B cell (primary cell): Measurements from ENCODE around the gene OCA2. TPM values are rescaled to one million over a fixed set of nuclear protein-coding genes. Genes with fewer than 3 reads are reported as not detected.

ENCODE experiments used
- ATAC-seq: fragments of 200-7000 bp; cut with Tn5 transposase; one replicate; pipeline ENCODE4 v1.10.0; 2021; ENCODE audit warnings: low read depth, mild to moderate bottlenecking, moderate number of reproducible peaks, moderate library complexity
- CTCF ChIA-PET: fragments of 350-600 bp; sonication (Branson Sonifier 250); formaldehyde crosslinking; loops from one replicate; lab custom pipeline; 2021; ENCODE audit warnings: antibody characterized with exemption, inconsistent platforms; lab: Charles Lee
- POLR2A ChIA-PET: fragments of 350-600 bp; sonication (Branson Sonifier 250); formaldehyde crosslinking; loops from one replicate; lab custom pipeline; 2021; ENCODE audit warnings: antibody characterized with exemption; lab: Charles Lee
- DNase-seq: peaks from one replicate; pipeline ENCODE4 v3.0.0; 2013
- H2AFZ ChIP-seq: 2 replicates; pipeline ENCODE4 v1.6.1; 2012; ENCODE audit warnings: mild to moderate bottlenecking, low read depth, low read length; ENCODE audit not compliant: insufficient read depth, poor library complexity, severe bottlenecking
- H3K27ac ChIP-seq, 2 donors: 1 replicate in 1 of 2; 2 replicates in 1 of 2; pipeline ENCODE4 v1.5.1; 2012 to 2013; ENCODE audit warnings: low read length in 2 of 2, mild to moderate bottlenecking in 2 of 2, moderate library complexity in 1 of 2
- H3K27me3 ChIP-seq, 4 experiments: fragments of 200-600 bp in 1 of 4; sonication (generic) in 1 of 4; replicated peaks in 1 of 4; 1 replicate in 2 of 4; 2 replicates in 2 of 4; pipeline versions ENCODE4 v1.6.1 to v1.7.0; 2013 to 2016; ENCODE audit warnings: low read length in 3 of 4, mild to moderate bottlenecking in 2 of 4, mixed read lengths in 1 of 4, moderate library complexity in 1 of 4; ENCODE audit not compliant: insufficient read depth in 4 of 4, control insufficient read depth in 3 of 4; ENCODE audit errors: control extremely low read depth in 1 of 4
- H3K36me3 ChIP-seq, 2 experiments: replicated peaks in 1 of 2; 1 replicate in 1 of 2; 2 replicates in 1 of 2; pipeline versions ENCODE4 v1.6.1 to v1.7.1; 2013; ENCODE audit warnings: low read length in 1 of 2; ENCODE audit not compliant: insufficient read depth in 2 of 2, control insufficient read depth in 1 of 2; ENCODE audit errors: control extremely low read depth in 1 of 2, extremely low read depth in 1 of 2
- H3K4me1 ChIP-seq, 2 donors: fragments of 200-600 bp in 1 of 2; sonication (generic) in 1 of 2; 1 replicate in 1 of 2; 2 replicates in 1 of 2; pipeline versions ENCODE4 v1.5.1 to v1.6.1; 2013 to 2017; ENCODE audit warnings: low read length in 2 of 2; ENCODE audit not compliant: control insufficient read depth in 2 of 2, insufficient read depth in 2 of 2
- H3K4me2 ChIP-seq: replicated peaks from 2 replicates; pipeline ENCODE3; 2012; ENCODE audit warnings: mild to moderate bottlenecking, low read depth, low read length; ENCODE audit not compliant: poor library complexity, severe bottlenecking
- H3K4me3 ChIP-seq, 5 experiments: fragments of 200-600 bp in 1 of 5; sonication (generic) in 1 of 5; 1 replicate in 3 of 5; 2 replicates in 2 of 5; pipeline versions ENCODE4 v1.5.1 to v1.7.0; 2011 to 2016; ENCODE audit warnings: low read length in 4 of 5, mild to moderate bottlenecking in 4 of 5, low read depth in 2 of 5, control low read depth in 1 of 5, moderate library complexity in 1 of 5; ENCODE audit not compliant: insufficient read depth in 1 of 5; ENCODE audit errors: control extremely low read depth in 1 of 5, extremely low read depth in 1 of 5
- H3K79me2 ChIP-seq: fragments of 200-600 bp; sonication (generic); one replicate; pipeline ENCODE4 v1.6.0; 2016; ENCODE audit warnings: low read length; ENCODE audit not compliant: control insufficient read depth, insufficient read depth
- H3K9ac ChIP-seq: fragments of 200-600 bp; sonication (generic); 2 replicates; pipeline ENCODE4 v1.6.1; 2017; ENCODE audit warnings: mild to moderate bottlenecking, low read length, moderate library complexity
- H3K9me3 ChIP-seq, 3 donors: one replicate each; pipeline versions ENCODE4 v1.6.1 to v1.7.1; 2013; ENCODE audit warnings: low read length in 2 of 3; ENCODE audit not compliant: control insufficient read depth in 2 of 3, insufficient read depth in 1 of 3; ENCODE audit errors: control extremely low read depth in 1 of 3
- H4K20me1 ChIP-seq: 2 replicates; pipeline ENCODE4 v1.6.0; 2012; ENCODE audit warnings: mild to moderate bottlenecking, low read length; ENCODE audit not compliant: insufficient read depth, control insufficient read depth, poor library complexity, severe bottlenecking
- H3K27ac Mint-ChIP-seq: one replicate; pipeline ENCODE4 v1.8.0; 2021; ENCODE audit warnings: mixed read lengths
- H3K27me3 Mint-ChIP-seq: one replicate; pipeline ENCODE4 v1.8.0; 2021; ENCODE audit warnings: mixed read lengths
- H3K4me1 Mint-ChIP-seq: one replicate; pipeline ENCODE4 v1.8.0; 2021; ENCODE audit warnings: mixed read lengths
- H3K4me3 Mint-ChIP-seq: one replicate; pipeline ENCODE4 v1.8.0; 2021; ENCODE audit warnings: mixed read lengths
- H3K9me3 Mint-ChIP-seq: one replicate; pipeline ENCODE4 v1.8.0; 2022; ENCODE audit warnings: mixed read lengths; ENCODE audit not compliant: insufficient read depth
- CTCF ChIP-seq: fragments of 200-600 bp; IDR thresholded peaks from one replicate; pipeline ENCODE4 v1.8.0; 2022; ENCODE audit warnings: antibody characterized with exemption, mild to moderate bottlenecking
- EZH2 ChIP-seq: IDR thresholded peaks from 2 replicates; pipeline ENCODE4 v1.6.1; 2012; ENCODE audit warnings: borderline replicate concordance, low read depth, mild to moderate bottlenecking, moderate library complexity, low read length; ENCODE audit not compliant: insufficient read depth, poor library complexity, severe bottlenecking
- WGBS: methylation state at CpG from one replicate; pipeline ENCODE4 v1.1.5; 2013; ENCODE audit warnings: missing lambda C conversion rate; ENCODE audit not compliant: insufficient coverage; 5-methylcytosine and 5-hydroxymethylcytosine counted together
- intact Hi-C: fragments of 100-400 bp; cut with micrococcal nuclease; formaldehyde crosslinking; loops from one replicate; pipeline ENCODE4 v1.10.0; 2022
- polyA plus RNA-seq: library from polyadenylated mRNA; depleted of rRNA; stranded (reverse); fragments of >200 nt; gene quantifications from 2 replicates; pipeline ENCODE4 v1.2.3, GENCODE V29; 2012
- total RNA-seq, 2 donors: library from RNA; stranded (reverse); fragments of 120-200 nt in 1 of 2; gene quantifications; 1 replicate in 1 of 2; 2 replicates in 1 of 2; pipeline versions ENCODE4 v1.2.3 to v1.2.4, GENCODE V29; 2013 to 2022

Gene OCA2
- total and polyA plus RNA-seq, 2 donors (not counting 1 experiment from before 2014, with no cell fraction given): 0.12 TPM; not detected in 1

GRCh38 chr15:27865323-27865922, 233.7 kb downstream of the OCA2 start:
- Mint-ChIP-seq H3K27me3 (no peaks in the 10 kb centered on the region), H3K9me3 (no peaks in the 10 kb centered on the region), H3K4me3 (no peak overlapping the region), H3K4me1 (no peaks in the 10 kb centered on the region), H3K27ac (no peak overlapping the region)
- ATAC-seq (no peak), DNase-seq (no peak)
- no peaks in the 10 kb centered on the region for H3K79me2 ChIP-seq
- ChIA-PET CTCF (no interaction called here), POLR2A (no interaction called here)
- H3K27me3 ChIP-seq: no peaks in the 10 kb centered on the region
- TF ChIP-seq CTCF: no peak
- TF ChIP-seq EZH2: no peak
- H4K20me1 ChIP-seq: no peaks in the 10 kb centered on the region
- H2AFZ ChIP-seq: no peak overlapping the region
- intact Hi-C loops: no loop called here
- no peak overlapping the region for H3K4me3 ChIP-seq
- H3K27ac ChIP-seq: peak overlapping the region in 1 of 2 donors; percentile 29
- H3K9me3 ChIP-seq: peaks cover 0 to 34% (median 0%) of the 10 kb centered on the region in 3 donors
- H3K4me1 ChIP-seq: no peaks in the 10 kb centered on the region
- 83% methylated on average over 11 of the region's 12 CpGs for WGBS
- H3K4me2 ChIP-seq: no peak overlapping the region
- no peak overlapping the region for H3K9ac ChIP-seq
- H3K36me3 ChIP-seq: no peaks in the 10 kb centered on the region

GRCh38 chr15:27864719-27865118, 234.4 kb downstream of the OCA2 start:
- TF ChIP-seq CTCF (no peak), EZH2 (no peak)
- Mint-ChIP-seq H3K4me1 (no peaks in the 10 kb centered on the region), H3K27me3 (no peaks in the 10 kb centered on the region), H3K4me3 (no peak overlapping the region), H3K9me3 (no peaks in the 10 kb centered on the region), H3K27ac (no peak overlapping the region)
- POLR2A ChIA-PET: no interaction called here
- no peak for ATAC-seq
- Histone ChIP-seq H3K4me1 (no peaks in the 10 kb centered on the region), H3K79me2 (no peaks in the 10 kb centered on the region), H3K36me3 (no peaks in the 10 kb centered on the region), H3K27ac (no peak overlapping the region), H3K27me3 (no peaks in the 10 kb centered on the region), H3K9ac (no peak overlapping the region), H3K4me2 (no peak overlapping the region), H2AFZ (no peak overlapping the region), H3K4me3 (no peak overlapping the region), H3K9me3 (peaks cover 0 to 34% (median 0%) of the 10 kb centered on the region in 3 donors), H4K20me1 (no peaks in the 10 kb centered on the region)
- 51% methylated on average over 8 of the region's 8 CpGs for WGBS
- intact Hi-C loops: no loop called here
- DNase-seq: no peak
- CTCF ChIA-PET: no interaction called here
